SU-DHL-6 (cell line): ENCODE data around the gene EEPD1.

ENCODE experiments used
- H2AFZ ChIP-seq: fragments of 200-600 bp; sonication (generic); 2 replicates; pipeline ENCODE4 v1.6.1; 2014; ENCODE audit warnings: low read depth, mild to moderate bottlenecking, moderate library complexity, mixed read lengths, antibody characterized with exemption, low read length; ENCODE audit not compliant: severe bottlenecking
- H3F3A ChIP-seq: fragments of 200-600 bp; shearing (Covaris generic); 2 replicates; pipeline ENCODE4 v1.6.0; 2016; ENCODE audit warnings: antibody characterized with exemption, mild to moderate bottlenecking; ENCODE audit not compliant: insufficient read depth
- H3K27ac ChIP-seq: fragments of 200-600 bp; sonication (generic); 2 replicates; pipeline ENCODE4 v1.5.1; 2016; ENCODE audit warnings: low read depth, mild to moderate bottlenecking, low read length, moderate library complexity, mixed read lengths
- H3K27me3 ChIP-seq: fragments of 200-600 bp; sonication (generic), shearing (Covaris generic); 2 replicates; pipeline ENCODE4 v1.6.0; 2014; ENCODE audit warnings: mild to moderate bottlenecking, low read length
- H3K36me3 ChIP-seq: fragments of 200-600 bp; sonication (generic); 2 replicates; pipeline ENCODE4 v1.6.1; 2014; ENCODE audit warnings: mild to moderate bottlenecking, low read length, mixed read lengths
- H3K4me2 ChIP-seq: fragments of 300-600, 200-600 bp; shearing (Covaris generic), sonication (generic); 2 replicates; pipeline ENCODE4 v1.6.0; 2014; ENCODE audit warnings: low read length, low read depth, mild to moderate bottlenecking; ENCODE audit not compliant: poor library complexity, severe bottlenecking
- H3K4me3 ChIP-seq: fragments of 200-600 bp; sonication (generic); 2 replicates; pipeline ENCODE4 v1.5.1; 2014; ENCODE audit warnings: antibody characterized with exemption, low read length, mild to moderate bottlenecking, mixed read lengths; ENCODE audit not compliant: insufficient read depth, poor library complexity, severe bottlenecking
- H3K79me2 ChIP-seq: fragments of 200-600 bp; sonication (generic); 2 replicates; pipeline ENCODE4 v1.6.1; 2014; ENCODE audit warnings: mild to moderate bottlenecking, low read length, moderate library complexity; ENCODE audit not compliant: insufficient read depth
- H3K9ac ChIP-seq: fragments of 200-600 bp; sonication (generic); 2 replicates; pipeline ENCODE4 v1.7.0; 2014; ENCODE audit warnings: mild to moderate bottlenecking, low read length
- H3K9me2 ChIP-seq: fragments of 200-600 bp; sonication (generic); replicated peaks from 2 replicates; pipeline ENCODE4 v1.6.1; 2014; ENCODE audit warnings: low read length; ENCODE audit not compliant: insufficient read depth
- H3K9me3 ChIP-seq: fragments of 200-600 bp; sonication (generic); 2 replicates; pipeline ENCODE4 v1.6.1; 2014; ENCODE audit warnings: low read length, mixed read lengths; ENCODE audit not compliant: insufficient read depth
- H4K20me1 ChIP-seq: fragments of 200-600 bp; sonication (generic); 2 replicates; pipeline ENCODE4 v1.6.1; 2014; ENCODE audit warnings: low read depth, mild to moderate bottlenecking, antibody characterized with exemption, low read length, moderate library complexity, mixed read lengths
- CTCF ChIP-seq: fragments of 200-600 bp; sonication (generic); IDR thresholded peaks from one replicate; pipeline ENCODE4 v1.5.1; 2017; ENCODE audit warnings: antibody characterized with exemption, mild to moderate bottlenecking, low read length, moderate library complexity; ENCODE audit not compliant: insufficient read depth, poor library complexity, severe bottlenecking
- EZH2phosphoT487 ChIP-seq: fragments of 200-600 bp; sonication (generic), shearing (Covaris generic); conservative IDR thresholded peaks from 2 replicates; pipeline ENCODE4 v1.6.1; 2018; ENCODE audit warnings: mild to moderate bottlenecking, antibody characterized with exemption, low read length, moderate library complexity, mixed read lengths

Gene EEPD1

GRCh38 chr7:36310897-36311296, 157.8 kb downstream of the EEPD1 start:
- no peak overlapping the region for H3K27ac ChIP-seq
- no peaks in the 10 kb centered on the region for H3K36me3 ChIP-seq
- no peak overlapping the region for H2AFZ ChIP-seq
- H3K79me2 ChIP-seq = no peaks in the 10 kb centered on the region
- H3F3A ChIP-seq = no peaks in the 10 kb centered on the region
- no peaks in the 10 kb centered on the region for H3K9me2 ChIP-seq
- H3K9me3 ChIP-seq = no peaks in the 10 kb centered on the region
- no peak overlapping the region for H3K9ac ChIP-seq
- H3K4me3 ChIP-seq = no peak overlapping the region
- H4K20me1 ChIP-seq = no peaks in the 10 kb centered on the region
- no peak for TF ChIP-seq EZH2phosphoT487
- TF ChIP-seq CTCF = no peak
- no peaks in the 10 kb centered on the region for H3K27me3 ChIP-seq
- H3K4me2 ChIP-seq = no peak overlapping the region

- H3K4me2 ChIP-seq = no peak overlapping the region
- no peaks in the 10 kb centered on the region for H3K9me2 ChIP-seq
- no peaks in the 10 kb centered on the region for H3K36me3 ChIP-seq
- H4K20me1 ChIP-seq = no peaks in the 10 kb centered on the region
- H3K4me3 ChIP-seq = no peak overlapping the region
- no peak overlapping the region for H3K9ac ChIP-seq
- no peaks in the 10 kb centered on the region for H3F3A ChIP-seq
- no peaks in the 10 kb centered on the region for H3K79me2 ChIP-seq
- no peaks in the 10 kb centered on the region for H3K9me3 ChIP-seq
- no peak overlapping the region for H3K27ac ChIP-seq
- no peak overlapping the region for H2AFZ ChIP-seq
- no peaks in the 10 kb centered on the region for H3K27me3 ChIP-seq
- TF ChIP-seq EZH2phosphoT487 (no peak), CTCF (no peak)
These were observed 158.5 kb downstream of the EEPD1 start for GRCh38 chr7:36311539-36311938.

- no peak overlapping the region for H3K4me2 ChIP-seq
- H3K9ac ChIP-seq = no peak overlapping the region
- no peak overlapping the region for H3K4me3 ChIP-seq
- no peaks in the 10 kb centered on the region for H3K79me2 ChIP-seq
- H3K27me3 ChIP-seq = no peaks in the 10 kb centered on the region
- no peaks in the 10 kb centered on the region for H3K9me2 ChIP-seq
- H3K9me3 ChIP-seq = no peaks in the 10 kb centered on the region
- H2AFZ ChIP-seq = no peak overlapping the region
- H3K27ac ChIP-seq = no peak overlapping the region
- H3K36me3 ChIP-seq = no peaks in the 10 kb centered on the region
- H4K20me1 ChIP-seq = no peaks in the 10 kb centered on the region
- no peaks in the 10 kb centered on the region for H3F3A ChIP-seq
- TF ChIP-seq EZH2phosphoT487 (no peak), CTCF (peak; percentile 86)
These were observed 159.2 kb downstream of the EEPD1 start for GRCh38 chr7:36312064-36312914.
